Left lung (tissue), 10 donors: ENCODE measurements around the gene OLFM1. TPM values are rescaled to one million over a fixed set of nuclear protein-coding genes. Genes with fewer than 3 reads are reported as not detected.
A peak's percentile ranks its signal among the peaks of the same experiment; 100 is the strongest.

Experiments
- ATAC-seq: fragments of 200-7000 bp; cut with Tn5 transposase; one replicate; pipeline ENCODE4 v1.9.1; 2020; ENCODE audit warnings: moderate library complexity
- DNase-seq, 4 donors: peaks; one replicate each; pipeline ENCODE4 v3.0.0-alpha.2; 2013 to 2020
- H3K27ac ChIP-seq, 2 donors: fragments of 200-600 bp; sonication (generic) in 1 of 2; one replicate each; pipeline versions ENCODE4 v1.5.0 to v1.8.0; 2020 to 2021
- H3K27me3 ChIP-seq, 2 donors: fragments of 200-600 bp; sonication (generic) in 1 of 2; one replicate each; pipeline versions ENCODE4 v1.5.0 to v1.8.0; 2020 to 2021
- H3K36me3 ChIP-seq, 2 donors: fragments of 200-600 bp; sonication (generic) in 1 of 2; one replicate each; pipeline versions ENCODE4 v1.5.0 to v1.8.0; 2020 to 2021
- H3K4me1 ChIP-seq, 2 donors: fragments of 200-600 bp; one replicate each; pipeline ENCODE4 v1.8.0; 2021
- H3K4me3 ChIP-seq, 2 donors: fragments of 200-600 bp; sonication (generic) in 1 of 2; one replicate each; pipeline versions ENCODE4 v1.5.0 to v1.8.0; 2020 to 2021; ENCODE audit warnings: mild to moderate bottlenecking in 1 of 2
- H3K9me3 ChIP-seq, 2 donors: fragments of 200-600 bp; sonication (generic) in 1 of 2; one replicate each; pipeline versions ENCODE4 v1.5.0 to v1.8.0; 2020 to 2021
- CTCF ChIP-seq, 2 donors: fragments of 200-600 bp; sonication (generic) in 1 of 2; IDR thresholded peaks; one replicate each; pipeline versions ENCODE4 v1.5.0 to v1.8.0; 2021; ENCODE audit warnings: antibody characterized with exemption in 2 of 2
- intact Hi-C, 2 donors: fragments of 100-400 bp; cut with DNase I; formaldehyde crosslinking; loops; one replicate each; pipeline versions ENCODE4 v1.11.2 to v1.14.2; 2022
- polyA plus RNA-seq, 6 donors: library from polyadenylated mRNA; unstranded; fragments of 120-200 nt; gene quantifications; one replicate each; pipeline ENCODE4 v1.2.1, GENCODE V29; 2013; ENCODE audit not compliant: insufficient read length in 6 of 6
- total RNA-seq, 2 donors: library from RNA; stranded (reverse); fragmentation: NEBNext Ultra II Directional; extraction: Animal tissue kit (Norgen Biotek cat#: 25700); gene quantifications; one replicate each; pipeline ENCODE4 v1.2.1, GENCODE V29; 2021
- donor health status: DM: no; HTN: yes; CAD: no.
- donor health status: DM: no; HTN: no; CAD: no.

OLFM1 gene
- total and polyA plus RNA-seq, 8 donors, result 6.8 to 21.5 (median 14.3) TPM

GRCh38 chr9:135138078-135138855 is 50.8 kb downstream of the OLFM1 start:
- no peak for DNase-seq
- ATAC-seq, result no peak
- H3K27me3 ChIP-seq, result peaks cover 0 to 57% of the 10 kb centered on the region in 2 donors
- no peak overlapping the region for H3K4me3 ChIP-seq
- no peaks in the 10 kb centered on the region for H3K36me3 ChIP-seq
- intact Hi-C loops, result no loop called here
- no peak for TF ChIP-seq CTCF (IDR thresholded peaks at IDR 0.05)
- H3K9me3 ChIP-seq, result no peaks in the 10 kb centered on the region
- H3K4me1 ChIP-seq, result no peaks in the 10 kb centered on the region
- H3K27ac ChIP-seq, result no peak overlapping the region

- DNase-seq (no peak), ATAC-seq (no peak)
- intact Hi-C loops, result no loop called here
- Histone ChIP-seq H3K4me3 (no peak overlapping the region), H3K27me3 (peaks cover 0 to 51% of the 10 kb centered on the region in 2 donors), H3K27ac (no peak overlapping the region), H3K9me3 (no peaks in the 10 kb centered on the region), H3K4me1 (no peaks in the 10 kb centered on the region), H3K36me3 (no peaks in the 10 kb centered on the region)
- TF ChIP-seq CTCF (IDR thresholded peaks at IDR 0.05), result no peak
Measured at GRCh38 chr9:135139366-135139959, 52.0 kb downstream of the OLFM1 start.

- H3K9me3 ChIP-seq, result no peaks in the 10 kb centered on the region
- no peak for ATAC-seq
- no peak for DNase-seq
- no peak overlapping the region for H3K4me3 ChIP-seq
- H3K4me1 ChIP-seq, result no peaks in the 10 kb centered on the region
- no peaks in the 10 kb centered on the region for H3K36me3 ChIP-seq
- TF ChIP-seq CTCF (IDR thresholded peaks at IDR 0.05), result no peak
- intact Hi-C loops, result no loop called here
- H3K27ac ChIP-seq, result no peak overlapping the region
- H3K27me3 ChIP-seq, result peaks cover 0 to 51% of the 10 kb centered on the region in 2 donors
Measured at GRCh38 chr9:135141183-135141774, 53.8 kb downstream of the OLFM1 start.

GRCh38 chr9:135144581-135145170 is 57.2 kb downstream of the OLFM1 start:
- H3K36me3 ChIP-seq, result no peaks in the 10 kb centered on the region
- no peak overlapping the region for H3K4me3 ChIP-seq
- peaks cover 0 to 66% of the 10 kb centered on the region in 2 donors for H3K27me3 ChIP-seq
- intact Hi-C loops, result no loop called here
- no peaks in the 10 kb centered on the region for H3K9me3 ChIP-seq
- DNase-seq (peak in 3 of 4 donors; percentile 8 to 65 (median 35)), ATAC-seq (no peak)
- no peak for TF ChIP-seq CTCF (IDR thresholded peaks at IDR 0.05)
- no peak overlapping the region for H3K27ac ChIP-seq
- H3K4me1 ChIP-seq, result no peaks in the 10 kb centered on the region

DNA sequence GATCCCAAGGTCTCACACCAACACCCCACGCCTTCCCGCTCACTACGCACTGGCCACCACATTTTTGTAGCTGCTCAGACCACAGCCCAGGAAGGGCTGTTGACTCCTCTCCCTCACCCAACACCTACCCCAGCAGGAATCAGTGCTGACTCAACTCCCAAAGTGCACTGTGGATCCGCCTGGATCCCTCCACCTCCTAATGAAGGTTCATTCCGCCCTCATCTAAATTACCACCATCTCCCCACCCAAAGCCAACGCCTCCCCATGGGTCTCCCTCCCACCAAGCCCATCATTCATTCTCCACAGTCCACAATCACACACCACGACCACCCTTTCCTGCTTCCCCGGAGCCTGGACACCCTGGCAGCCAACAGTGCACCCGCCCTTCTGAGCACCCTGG is 57.8 kb downstream of the OLFM1 start:
- Histone ChIP-seq H3K4me1 (no peaks in the 10 kb centered on the region), H3K27me3 (peaks cover 0 to 64% of the 10 kb centered on the region in 2 donors), H3K9me3 (no peaks in the 10 kb centered on the region), H3K27ac (no peak overlapping the region), H3K36me3 (no peaks in the 10 kb centered on the region), H3K4me3 (no peak overlapping the region)
- DNase-seq, result no peak
- intact Hi-C loops, result no loop called here
- TF ChIP-seq CTCF (IDR thresholded peaks at IDR 0.05), result no peak
- no peak for ATAC-seq
